ENCODE results near the gene NOL7.

NOL7 gene

DNA sequence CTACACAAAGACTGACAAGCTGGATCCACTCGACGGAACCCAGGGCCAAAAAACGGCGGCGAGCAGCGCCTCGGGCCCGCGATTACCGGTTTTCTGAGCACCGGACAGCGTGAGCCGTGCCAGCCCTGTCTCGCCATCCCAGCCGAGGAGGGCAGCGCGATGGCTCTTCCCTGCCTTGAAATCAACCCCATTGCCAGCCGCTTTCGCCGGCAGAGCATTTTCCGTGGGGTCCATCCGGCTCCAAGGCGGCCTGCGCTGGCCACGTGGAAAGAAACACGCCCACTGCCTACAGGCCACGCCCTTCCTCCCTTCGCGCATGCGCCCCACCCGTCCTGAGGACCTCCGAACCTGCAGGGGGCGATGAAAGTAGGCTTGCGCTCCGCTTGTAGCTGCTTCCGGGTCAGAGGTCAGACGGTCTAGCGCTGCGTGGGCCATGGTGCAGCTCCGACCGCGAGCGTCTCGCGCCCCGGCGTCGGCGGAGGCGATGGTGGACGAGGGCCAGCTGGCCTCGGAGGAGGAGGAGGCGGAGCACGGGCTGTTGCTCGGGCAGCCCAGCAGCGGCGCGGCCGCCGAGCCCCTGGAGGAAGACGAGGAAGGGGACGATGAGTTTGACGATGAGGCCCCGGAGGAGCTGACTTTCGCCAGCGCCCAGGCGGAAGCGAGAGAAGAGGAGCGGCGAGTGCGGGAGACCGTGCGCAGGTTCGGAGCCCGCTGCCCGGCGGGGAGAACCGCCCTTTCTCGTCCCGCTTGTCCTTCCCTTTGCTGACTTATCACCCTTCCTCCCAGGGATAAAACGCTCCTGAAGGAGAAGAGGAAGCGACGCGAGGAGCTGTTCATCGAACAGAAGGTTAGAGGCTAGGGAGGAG, at the start of gene NOL7:
NOL7 (plus strand) TSS at position 410 of the 866 bp plus-strand sequence; CDS start at position 434, 24 bp downstream.
- DNase-seq = peak; percentile 99

DNA sequence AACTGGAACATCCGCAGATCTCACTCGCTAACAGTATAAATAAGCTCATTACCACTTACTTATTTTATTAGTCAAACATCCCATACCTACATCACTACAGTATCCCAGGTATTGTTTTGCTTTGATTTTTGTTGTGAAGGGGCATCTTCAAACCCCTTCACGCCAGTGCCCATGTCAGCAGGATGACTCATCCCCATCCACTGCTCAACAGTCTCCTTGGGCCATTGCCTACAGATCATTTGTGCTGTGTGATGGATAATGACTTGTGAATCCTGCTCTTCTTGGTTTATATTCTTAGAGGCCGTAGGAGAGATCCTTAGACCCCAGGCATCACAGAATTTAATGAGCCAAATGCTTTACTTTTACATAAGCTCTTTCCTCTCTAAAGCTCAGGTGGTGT, 49.2 kb upstream of the NOL7 start:
- DNase-seq = no peak

DNA sequence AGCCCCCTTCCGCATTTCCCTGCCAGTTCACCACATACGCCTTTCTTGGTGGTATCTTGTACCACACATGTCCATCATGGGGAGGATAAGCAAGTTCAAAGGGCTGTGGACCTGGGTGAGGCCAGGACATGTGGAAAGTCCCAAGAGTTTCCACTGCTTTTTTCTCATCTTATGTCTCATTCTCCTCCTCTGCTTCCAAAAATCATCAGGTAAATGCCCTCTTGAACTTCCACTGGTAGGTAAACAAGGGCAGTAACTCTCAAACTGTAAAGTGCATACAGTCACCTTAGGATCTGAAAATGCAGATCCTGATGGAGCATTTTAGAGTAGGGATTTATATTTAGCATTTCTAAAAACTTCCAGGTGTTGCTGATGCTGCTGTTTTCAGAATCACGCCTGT, 48.6 kb upstream of the NOL7 start:
- DNase-seq = no peak

DNA sequence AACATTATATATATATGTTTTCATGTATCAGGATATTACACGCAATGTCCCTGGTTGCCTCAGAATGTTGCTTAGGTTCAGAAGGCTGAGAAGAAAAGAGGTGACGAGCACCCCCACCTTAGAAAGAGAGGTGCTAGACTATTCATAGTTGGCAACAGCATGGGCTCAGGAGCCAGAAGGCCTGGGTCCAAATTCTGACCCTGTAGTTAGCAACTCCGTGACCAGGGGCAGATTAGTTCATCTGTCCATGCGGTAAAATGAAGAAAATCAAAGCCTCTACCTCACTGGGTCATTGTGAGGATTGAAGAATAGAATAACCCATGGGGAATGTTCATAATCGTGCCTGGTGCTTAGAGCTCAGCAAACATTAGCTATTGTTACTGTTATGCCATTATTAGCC, 46.2 kb upstream of the NOL7 start:
- no peak for DNase-seq

DNA sequence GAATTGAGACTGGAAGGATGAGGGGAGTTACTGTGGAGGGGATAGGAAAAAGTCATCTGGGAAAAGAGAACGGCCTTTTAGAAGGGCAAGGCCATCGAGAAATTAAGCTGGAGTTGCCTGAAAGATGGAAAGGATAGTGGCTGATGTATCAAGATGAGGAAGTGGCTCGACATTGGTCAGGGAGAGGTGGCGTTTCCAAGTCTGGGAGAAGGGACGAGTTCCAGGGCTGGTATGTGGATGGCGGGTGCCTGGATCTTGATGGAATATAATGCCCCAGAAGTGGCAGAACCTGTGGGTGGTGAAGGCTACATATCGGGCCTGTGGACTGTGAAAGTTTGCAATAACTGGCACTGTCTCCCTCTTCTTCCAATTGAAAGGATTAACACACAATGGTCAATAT, 42.9 kb upstream of the NOL7 start:
- DNase-seq = no peak

DNA sequence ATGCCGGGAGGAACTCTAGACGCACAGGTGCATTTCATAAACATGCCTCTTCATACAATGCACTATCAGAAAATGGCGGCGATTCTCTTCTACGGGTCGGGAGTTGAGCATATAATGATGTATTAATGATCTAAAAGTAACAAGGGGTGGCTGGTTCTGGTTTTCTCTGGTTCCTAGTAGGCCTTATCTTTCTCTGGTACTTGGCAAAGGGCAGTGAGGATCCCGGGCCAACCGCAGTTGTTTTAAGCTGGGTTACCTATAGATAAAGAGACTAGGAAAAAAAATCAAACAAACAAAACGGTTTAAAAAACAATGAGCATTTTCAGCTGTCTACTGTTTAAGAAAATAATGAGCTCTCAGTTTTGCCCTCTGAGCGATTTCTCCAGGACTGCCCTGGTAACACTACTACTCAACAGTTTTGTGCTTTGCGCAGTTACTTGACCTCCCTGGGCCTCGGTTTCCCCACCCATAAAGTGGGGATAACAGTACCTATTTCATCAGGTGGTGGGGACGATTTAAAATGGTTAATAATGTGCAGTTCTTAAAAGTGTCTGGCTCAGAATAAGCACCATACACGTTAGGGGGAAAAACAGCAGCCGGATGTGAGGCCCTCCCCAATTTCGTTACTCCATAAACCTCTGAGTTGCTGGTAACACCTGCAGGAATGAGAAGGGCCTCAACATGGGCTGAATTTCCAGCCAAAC, 42.0 kb upstream of the NOL7 start:
- no peak for DNase-seq

DNA sequence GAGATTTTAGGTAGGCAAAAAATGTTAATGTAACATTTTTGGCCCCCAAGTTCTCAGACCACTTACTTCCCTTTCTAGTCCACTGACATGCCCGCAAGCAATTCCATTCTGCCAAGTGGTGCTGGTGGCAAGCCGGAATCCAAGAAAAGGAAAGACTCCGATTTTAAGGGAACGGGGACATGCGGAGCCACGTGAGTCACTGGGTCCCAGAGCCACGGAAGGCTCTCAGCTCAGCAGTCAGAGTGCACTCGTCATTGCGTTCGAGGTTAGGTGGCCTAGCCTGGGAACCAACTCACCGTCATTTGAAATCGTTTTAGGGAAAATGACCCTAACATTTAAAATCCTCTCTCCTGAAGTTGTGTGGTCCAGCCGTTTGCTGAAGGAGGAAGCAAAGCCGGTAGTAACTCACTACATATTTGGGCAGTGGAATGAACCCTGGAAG, 41.4 kb upstream of the NOL7 start:
- peak; percentile 8 to 26 for DNase-seq

DNA sequence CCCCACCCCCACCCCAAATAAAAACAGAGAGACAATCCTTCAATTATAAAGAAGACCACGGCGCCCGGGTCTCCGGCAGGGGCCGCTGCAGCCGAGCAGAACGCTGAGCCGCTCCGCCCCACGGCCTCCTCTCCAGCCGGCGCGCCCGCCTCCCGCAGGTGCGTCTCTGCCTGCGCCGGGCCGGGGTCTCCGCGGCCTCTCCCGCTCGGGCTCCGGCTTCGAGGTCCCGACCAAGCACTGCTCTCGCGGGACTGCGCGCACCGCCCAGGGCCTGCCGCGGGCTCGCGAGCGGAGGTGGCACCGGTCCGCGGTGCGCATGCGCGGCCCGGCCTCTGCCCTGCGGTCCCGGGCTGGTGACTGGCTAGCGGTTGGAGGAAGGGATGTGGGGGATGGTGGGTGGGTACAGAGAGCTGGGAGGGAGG, 41.0 kb upstream of the NOL7 start:
- peak; percentile 89 to 90 for DNase-seq

DNA sequence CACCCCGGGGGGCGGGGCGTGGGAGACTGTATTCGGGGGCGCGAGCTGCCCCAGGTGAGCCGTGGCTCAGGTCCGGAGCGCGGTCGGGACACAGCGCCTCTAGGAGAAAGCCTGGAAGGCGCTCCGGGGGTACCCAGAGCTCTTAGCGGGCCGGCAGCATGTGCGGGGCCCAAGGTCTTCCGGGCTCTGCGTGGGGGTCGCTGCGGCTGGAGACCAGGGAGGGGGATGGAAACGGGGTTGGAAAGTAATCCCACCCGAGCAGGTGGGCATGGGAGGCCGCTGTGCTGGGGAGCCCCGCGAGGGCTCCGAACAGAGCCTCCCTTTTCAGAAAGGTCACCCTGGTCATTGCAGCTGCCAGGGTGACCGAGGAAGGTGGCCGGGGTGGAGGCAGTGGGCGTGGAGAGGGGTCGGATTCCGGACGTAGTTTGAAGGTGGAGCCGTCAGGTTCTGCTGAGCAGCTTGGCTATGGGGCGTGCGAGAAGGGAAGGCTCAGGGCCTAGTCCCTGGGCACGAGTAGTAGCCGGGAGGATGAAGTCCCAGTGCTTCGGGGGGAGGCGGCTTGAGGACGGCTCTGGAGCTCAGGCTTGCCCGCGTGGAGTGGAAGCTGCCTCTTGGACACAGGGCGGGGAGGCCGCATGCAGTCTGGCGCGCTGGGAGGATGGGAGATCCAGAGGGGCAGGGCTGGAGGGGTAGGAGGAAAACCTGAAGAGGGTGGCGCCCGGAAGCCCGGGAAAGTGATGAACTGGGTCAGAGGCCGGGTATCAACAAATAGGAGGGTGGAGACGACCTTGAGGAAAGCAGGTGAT, 40.4 kb upstream of the NOL7 start, which contains the start of gene SIRT5:
SIRT5 (plus strand) TSS at position 31 of the 806 bp plus-strand sequence. CDS start 9,510 bp downstream, outside the sequence.
- DNase-seq = peak; percentile 84 to 88

DNA sequence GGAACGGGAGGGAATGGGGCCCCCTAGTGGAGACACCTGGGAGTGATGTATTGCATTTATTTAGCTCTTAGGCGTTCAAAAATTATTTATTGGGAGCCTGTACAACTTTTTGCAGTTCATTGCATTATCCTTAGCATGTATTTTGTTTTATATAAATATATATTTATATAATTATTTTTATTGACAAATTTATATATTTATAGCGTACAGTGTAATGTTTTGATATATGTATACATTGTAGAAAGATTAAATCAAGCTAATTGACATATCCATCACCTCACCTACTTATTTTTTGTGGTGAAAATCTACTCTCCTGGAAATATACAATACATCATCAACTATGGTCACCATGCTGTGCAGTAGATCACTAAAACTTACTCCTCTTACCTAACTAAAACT, 39.8 kb upstream of the NOL7 start:
- DNase-seq = no peak

DNA sequence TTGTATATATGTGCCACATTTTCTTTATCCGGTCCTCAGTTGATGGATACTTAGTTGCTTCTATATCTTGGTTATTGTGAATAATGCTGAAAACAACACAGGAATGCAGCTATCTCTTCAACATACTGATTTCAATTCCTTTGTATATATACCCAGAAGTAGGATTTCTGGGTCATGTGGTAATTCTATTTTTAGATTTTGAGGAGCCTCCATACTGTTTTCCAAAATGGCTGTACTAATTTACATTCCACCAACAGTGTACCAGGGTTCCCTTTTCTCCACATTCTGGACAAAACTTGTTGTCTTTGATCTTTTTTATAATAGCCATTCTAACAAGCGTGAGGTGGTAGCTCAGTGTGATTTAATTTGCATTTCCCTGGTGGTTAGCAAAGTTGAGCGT, 39.1 kb upstream of the NOL7 start:
- no peak for DNase-seq

DNA sequence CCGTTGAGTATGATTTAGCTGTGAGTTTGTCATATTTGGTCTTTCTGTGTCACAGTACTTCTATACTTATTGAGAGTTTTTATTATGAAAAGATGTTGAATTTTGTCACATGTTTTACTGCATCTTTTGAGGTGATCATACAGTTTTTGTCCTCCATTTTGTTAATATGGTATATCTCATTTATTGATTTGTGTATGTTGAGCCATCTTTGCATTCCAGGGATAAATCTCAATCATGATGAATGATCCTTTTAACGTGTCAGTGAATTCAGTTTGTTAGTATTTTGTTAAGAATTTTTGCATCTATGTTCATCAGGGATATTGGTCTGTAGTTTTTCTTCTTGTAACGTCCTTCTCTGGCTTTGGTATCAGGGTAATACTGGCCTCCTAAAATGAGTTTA, 37.2 kb upstream of the NOL7 start:
- DNase-seq = no peak

DNA sequence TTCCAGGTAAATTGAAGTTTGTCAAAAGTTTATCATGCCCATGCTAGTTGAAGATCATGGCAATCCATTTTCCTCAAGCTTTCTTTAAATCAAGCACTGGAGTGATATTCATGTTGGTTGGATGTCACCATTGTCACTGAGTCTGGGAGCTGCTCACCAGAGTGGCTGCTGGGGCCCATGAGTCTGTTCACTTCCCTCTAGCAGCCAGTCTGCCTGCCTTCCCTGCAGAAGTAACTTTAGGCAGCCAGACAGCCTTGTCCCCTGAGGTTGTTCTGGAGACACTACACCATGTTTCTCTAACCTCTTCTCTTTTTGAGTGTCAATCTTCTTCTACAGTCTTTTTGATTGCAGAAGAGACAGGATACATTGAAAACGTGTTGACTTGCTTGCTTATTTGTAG, 35.2 kb upstream of the NOL7 start:
- no peak for DNase-seq

DNA sequence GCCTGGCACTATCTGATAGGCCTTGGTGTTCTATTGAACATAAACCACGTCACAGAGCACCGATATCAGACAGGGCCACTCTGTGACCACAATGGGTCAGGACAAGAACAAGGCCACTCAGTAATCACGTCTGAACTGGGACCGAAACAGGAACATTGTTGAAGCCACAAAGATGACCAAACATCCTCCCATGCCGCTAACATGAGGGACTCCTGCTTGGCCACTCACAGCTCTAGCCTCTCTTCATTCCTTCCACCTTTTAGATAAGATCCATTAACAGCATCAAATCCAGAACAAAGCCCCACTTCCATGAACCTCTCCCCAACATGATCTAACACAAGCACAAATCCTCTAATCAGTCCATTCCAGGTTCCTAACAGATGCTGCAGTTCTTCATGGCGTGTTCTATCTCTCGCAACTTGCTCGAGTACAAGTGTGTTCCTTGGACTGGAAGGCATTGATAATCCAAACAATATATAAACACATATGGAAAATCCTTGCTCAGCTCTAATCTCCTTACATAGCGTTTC, 33.4 kb upstream of the NOL7 start:
- DNase-seq = no peak

DNA sequence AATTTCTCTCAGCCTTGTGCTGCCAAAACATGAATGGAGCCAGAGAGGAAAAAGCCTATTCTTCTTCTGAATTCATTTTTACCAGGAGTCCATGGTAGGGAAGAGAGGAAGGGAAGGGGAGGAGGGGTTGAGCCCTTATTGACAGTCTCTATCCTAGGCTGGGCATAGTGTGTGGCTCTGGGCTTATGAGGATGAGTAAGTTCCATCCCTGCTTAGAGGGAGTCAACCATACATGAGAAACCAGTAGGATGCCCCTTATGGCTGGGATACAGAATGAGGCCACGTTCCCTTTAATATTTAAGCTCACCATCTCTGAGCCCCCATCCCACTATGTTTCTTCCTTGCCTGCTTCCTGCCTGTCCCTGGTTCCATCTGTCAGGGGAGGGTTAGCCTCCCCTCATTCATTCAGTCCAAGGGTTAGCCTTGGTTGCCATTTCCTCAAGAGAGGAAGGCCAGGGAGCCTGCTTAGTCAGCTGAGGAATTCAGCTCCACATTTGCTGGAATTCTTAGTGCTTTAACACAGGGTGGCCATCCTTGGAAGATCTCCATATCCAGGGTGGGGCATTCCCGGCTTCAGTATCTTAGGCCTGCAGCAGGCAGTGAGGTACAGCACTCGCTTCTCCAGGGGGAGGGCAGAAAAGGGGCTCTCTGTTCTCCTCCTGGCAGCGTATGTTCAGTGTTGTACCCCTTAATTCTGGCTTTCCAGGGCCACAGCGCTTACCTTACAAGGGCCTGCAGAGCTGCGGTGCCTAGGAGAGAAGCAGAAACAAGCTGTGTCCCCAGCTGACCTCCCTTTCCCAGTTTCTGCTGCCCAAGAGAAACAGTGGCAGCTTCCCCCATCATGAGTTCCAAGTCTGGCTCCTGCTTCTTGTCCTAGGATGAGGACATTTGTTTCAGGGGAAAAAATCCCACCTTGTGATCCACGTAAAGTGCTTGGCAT, 28.3 kb upstream of the NOL7 start:
- no peak for DNase-seq

DNA sequence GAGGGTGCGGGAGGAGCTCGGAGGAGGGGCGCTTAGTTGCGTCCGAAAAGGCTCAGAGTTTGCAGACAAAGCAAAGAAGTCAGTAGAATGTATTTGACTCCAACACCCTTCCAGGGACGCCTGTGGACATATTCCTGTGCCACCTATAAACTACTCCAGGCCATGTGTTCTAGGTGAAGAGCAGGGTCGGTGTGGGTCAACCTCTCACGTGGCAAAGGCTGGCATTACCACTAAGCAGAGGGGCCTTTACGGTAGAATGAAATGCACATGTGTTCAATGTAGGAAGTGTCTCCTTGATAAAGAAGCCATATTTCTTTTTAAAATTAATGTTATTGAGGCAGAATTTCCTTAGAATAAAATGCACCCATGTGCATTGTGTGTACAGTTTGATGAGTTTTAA, 25.3 kb upstream of the NOL7 start:
- no peak for DNase-seq

DNA sequence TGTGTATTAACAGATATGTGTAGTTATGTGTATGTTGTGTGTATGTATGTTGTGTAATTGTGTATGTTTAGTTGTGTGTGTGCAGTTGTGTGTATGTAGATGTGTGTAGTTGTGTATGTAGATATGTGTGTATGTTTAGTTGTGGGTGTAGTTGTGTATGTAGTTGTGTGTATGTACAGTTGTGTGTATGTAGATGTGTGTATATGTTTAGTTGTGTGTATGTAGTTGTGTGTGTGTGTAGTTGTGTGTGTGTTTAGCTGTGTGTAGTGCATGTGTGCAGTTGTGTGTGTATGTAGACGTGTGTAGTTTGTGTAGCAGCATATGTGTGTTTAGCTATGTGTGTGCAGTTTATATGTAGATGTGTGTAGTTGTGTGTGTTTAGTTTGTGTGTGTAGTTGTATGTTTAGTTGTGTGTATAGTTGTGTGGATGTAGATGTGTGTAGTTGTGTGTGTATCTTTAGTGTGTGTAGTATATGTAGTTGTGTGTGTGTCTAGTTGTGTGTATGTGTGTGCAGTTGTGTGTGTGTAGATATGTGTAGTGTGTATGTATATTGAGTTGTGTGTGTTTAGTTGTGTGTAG, 24.5 kb upstream of the NOL7 start:
- no peak for DNase-seq

DNA sequence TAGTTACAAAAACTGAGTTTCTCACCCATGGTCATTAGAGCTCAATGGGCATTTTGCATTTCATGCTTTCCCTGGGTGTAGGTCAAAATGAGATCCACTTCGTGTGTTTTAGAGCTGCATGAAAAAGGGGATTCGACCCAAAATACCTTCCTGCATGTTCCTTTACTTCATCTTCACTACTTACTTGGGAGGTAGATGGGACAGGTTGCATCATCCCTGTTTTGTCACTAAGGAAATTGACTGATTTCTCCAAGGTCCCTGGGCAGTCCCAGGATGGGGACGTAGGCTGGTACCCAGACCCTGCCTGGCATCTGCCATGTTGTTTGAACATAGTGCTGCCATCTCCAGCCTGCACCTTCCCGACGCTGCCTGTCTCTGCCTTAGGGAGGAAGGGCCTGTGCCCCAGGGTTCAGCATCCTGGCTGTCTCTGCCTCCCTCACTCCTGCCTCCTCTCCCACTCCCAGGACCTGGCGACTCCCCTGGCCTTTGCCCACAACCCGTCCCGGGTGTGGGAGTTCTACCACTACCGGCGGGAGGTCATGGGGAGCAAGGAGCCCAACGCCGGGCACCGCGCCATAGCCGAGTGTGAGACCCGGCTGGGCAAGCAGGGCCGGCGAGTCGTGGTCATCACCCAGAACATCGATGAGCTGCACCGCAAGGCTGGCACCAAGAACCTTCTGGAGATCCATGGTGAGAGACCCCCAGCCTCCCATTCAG, 23.8 kb upstream of the NOL7 start:
- DNase-seq = no peak

DNA sequence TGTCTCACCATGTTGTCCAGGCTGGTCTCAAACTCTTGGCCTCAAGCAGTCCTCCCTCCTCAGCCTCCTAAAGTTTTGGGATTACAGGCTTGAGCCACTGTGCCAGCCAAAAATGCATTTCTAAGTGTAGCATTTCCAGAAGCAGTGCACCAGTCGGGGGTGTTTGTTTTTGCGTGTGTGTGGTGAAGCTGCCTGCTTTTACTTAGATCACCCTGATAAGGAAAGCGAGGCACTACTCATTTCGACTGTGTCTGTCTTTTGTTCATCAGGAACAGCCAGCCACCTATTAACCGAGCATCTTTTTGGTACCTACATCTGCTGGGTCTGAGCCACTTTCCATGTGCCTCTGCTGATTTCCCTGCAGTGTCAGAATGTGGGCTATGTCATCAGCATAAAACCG, 22.0 kb upstream of the NOL7 start:
- no peak for DNase-seq

DNA sequence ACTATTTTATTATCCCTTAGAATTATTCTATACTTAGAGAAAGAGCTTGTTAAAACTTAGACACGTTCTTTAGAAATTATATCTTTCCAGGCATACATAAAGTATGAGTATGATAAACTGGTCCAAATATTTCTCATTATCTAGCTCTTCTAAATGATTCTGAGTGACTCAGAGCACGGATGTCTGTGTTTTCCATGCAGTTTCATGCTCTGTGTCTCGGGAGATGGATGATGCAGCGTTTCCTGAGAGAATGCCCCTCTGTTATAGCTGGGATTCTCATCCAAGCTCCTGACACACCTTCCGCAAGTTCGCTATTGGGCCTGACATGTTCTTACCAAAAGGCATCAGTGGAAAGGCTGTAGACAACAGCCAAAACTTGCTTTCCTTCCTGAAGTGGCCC, 21.4 kb upstream of the NOL7 start:
- DNase-seq = no peak

DNA sequence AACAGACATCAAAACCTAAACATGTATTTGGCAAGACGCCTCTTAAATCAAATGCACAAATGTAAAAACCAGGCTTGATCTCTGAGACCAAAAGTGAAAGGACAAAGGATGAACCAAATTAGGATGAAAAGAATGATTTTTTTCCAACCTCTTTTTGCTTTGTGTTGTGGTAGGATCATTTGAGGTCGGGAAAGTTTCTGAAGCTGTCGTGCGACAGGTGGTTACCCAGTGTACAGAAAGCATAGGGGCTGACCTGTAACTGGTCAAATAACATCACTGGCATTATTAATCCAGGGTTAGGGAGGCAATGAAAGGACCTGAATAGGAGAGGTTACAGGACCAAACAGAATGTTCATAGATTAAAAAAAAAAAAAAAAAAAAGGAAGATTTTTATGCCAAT, 18.1 kb upstream of the NOL7 start:
- no peak for DNase-seq

All from activated CD4-positive, alpha-beta T cell treated with anti-CD3 and anti-CD28 coated beads, Interleukin-2, amount 50 U/mL, for 48 hours (primary cell).